GM10266 (cell line): ENCODE data around the gene ANKS3.

Source experiments
- DNase-seq: peaks from one replicate; pipeline ENCODE4 v3.0.0; 2012; ENCODE audit errors: extremely low spot score
- CTCF ChIP-seq: IDR thresholded peaks from 2 replicates; pipeline ENCODE4 v1.5.1; 2012; ENCODE audit warnings: mild to moderate bottlenecking, low read depth; ENCODE audit not compliant: control insufficient read depth, insufficient read depth; ENCODE audit errors: missing control alignments

Gene ANKS3

GRCh38 chr16:4765511-4766474 is 31.7 kb upstream of the ANKS3 start:
- TF ChIP-seq CTCF, result no peak

GRCh38 chr16:4763791-4764190 is 29.7 kb upstream of the ANKS3 start:
- no peak for TF ChIP-seq CTCF

More at GRCh38 chr16:4765511-4766474, 31.7 kb upstream of the ANKS3 start:
- DNase-seq, result no peak

GRCh38 chr16:4762205-4762604 is 28.1 kb upstream of the ANKS3 start:
- no peak for TF ChIP-seq CTCF
- no peak for DNase-seq

More at GRCh38 chr16:4763791-4764190, 29.7 kb upstream of the ANKS3 start:
- DNase-seq, result no peak

- no peak for DNase-seq
- TF ChIP-seq CTCF, result no peak
These were observed 26.3 kb upstream of the ANKS3 start for GRCh38 chr16:4760221-4760910.

- no peak for DNase-seq
- no peak for TF ChIP-seq CTCF
These were observed 21.6 kb upstream of the ANKS3 start for GRCh38 chr16:4755687-4756086.

- no peak for DNase-seq
- TF ChIP-seq CTCF, result no peak
These were observed 20.8 kb upstream of the ANKS3 start for GRCh38 chr16:4754865-4755264.
